Activated CD8-positive, alpha-beta memory T cell treated with anti-CD3 and anti-CD28 coated beads, Interleukin-2, amount 10 ng/mL, durations not matched to agents 7 days and 5 days (primary cell): Measurements from ENCODE around the gene LRRC45. TPM values are rescaled to one million over a fixed set of nuclear protein-coding genes. Genes with fewer than 3 reads are reported as not detected.

Experiments
- ATAC-seq: fragments of 150-1000 bp; cut with Tn5 transposase; one replicate; pipeline ENCODE4 v1.10.0; 2021; ENCODE audit warnings: moderate library complexity
- CTCF ChIA-PET: fragments of 350-600 bp; sonication (Branson Sonifier 250); formaldehyde crosslinking; loops from one replicate; lab custom pipeline; 2021; ENCODE audit warnings: antibody characterized with exemption; lab: Charles Lee
- DNase-seq: peaks from one replicate; pipeline ENCODE4 v3.0.0-alpha.2; 2020
- H3K27ac Mint-ChIP-seq: one replicate; pipeline ENCODE4 v1.8.0; 2021; ENCODE audit warnings: mild to moderate bottlenecking, mixed read lengths
- H3K27me3 Mint-ChIP-seq: one replicate; pipeline ENCODE4 v1.8.0; 2021; ENCODE audit warnings: mixed read lengths
- H3K36me3 Mint-ChIP-seq: one replicate; pipeline ENCODE4 v1.8.0; 2021; ENCODE audit warnings: mild to moderate bottlenecking, mixed read lengths
- H3K4me1 Mint-ChIP-seq: one replicate; pipeline ENCODE4 v1.8.0; 2021; ENCODE audit warnings: mixed read lengths
- H3K4me3 Mint-ChIP-seq: one replicate; pipeline ENCODE4 v1.8.0; 2021; ENCODE audit warnings: mild to moderate bottlenecking, moderate library complexity, mixed read lengths
- H3K9me3 Mint-ChIP-seq: one replicate; pipeline ENCODE4 v1.8.0; 2022; ENCODE audit warnings: low read depth, mixed read lengths
- total RNA-seq, 2 experiments: library from RNA; stranded (reverse); gene quantifications; one replicate each; pipeline ENCODE4 v1.2.3, GENCODE V29; 2021

LRRC45 gene
- total RNA-seq, 2 experiments from 2014 or later = 45.4 to 61.6 TPM

DNA sequence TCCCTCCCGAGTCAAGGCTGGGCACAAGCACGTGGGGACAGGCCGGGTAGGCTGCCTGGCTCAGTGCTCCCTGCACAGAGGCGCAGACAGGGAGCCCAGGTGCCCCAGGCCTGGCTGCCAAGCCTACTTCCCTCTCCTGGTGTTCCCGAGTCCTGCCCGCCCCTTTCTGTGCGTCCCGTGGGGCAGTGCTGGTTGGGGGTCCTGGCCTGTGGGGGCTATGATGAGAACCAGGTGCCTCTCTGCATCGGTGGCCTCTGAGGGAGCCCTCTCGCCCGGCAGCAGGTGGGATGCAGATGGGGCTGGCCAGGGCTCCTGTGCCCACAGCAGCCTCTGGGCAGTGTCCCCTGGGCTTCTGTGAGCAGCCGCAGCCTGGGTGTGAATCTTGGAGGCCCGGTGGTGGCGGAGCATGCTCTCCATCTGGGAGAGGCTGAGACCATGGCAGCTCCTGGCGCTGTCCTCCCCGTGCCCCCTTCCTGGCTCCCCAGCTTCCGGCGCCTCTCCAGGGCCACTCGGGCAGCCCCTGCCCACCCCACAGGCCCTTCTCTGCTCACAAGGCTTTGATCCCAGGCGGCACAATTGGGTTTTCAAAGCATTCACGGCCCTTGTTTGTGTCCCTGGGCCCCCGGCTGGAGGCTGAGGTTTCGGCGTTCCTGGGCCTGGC, 7.7 kb upstream of the LRRC45 start:
- Mint-ChIP-seq H3K27ac (no peak overlapping the region), H3K27me3 (no peaks in the 10 kb centered on the region), H3K9me3 (no peaks in the 10 kb centered on the region), H3K4me1 (peaks cover 3% of the 10 kb centered on the region), H3K4me3 (no peak overlapping the region), H3K36me3 (peaks cover 4% of the 10 kb centered on the region)
- CTCF ChIA-PET = interaction anchor here (9.0 kb wide), 1 partner anchor 55 kb away, joined by 181 read pairs; the partner anchor contains the start of gene NOTUM
- no peak for DNase-seq
- no peak for ATAC-seq

DNA sequence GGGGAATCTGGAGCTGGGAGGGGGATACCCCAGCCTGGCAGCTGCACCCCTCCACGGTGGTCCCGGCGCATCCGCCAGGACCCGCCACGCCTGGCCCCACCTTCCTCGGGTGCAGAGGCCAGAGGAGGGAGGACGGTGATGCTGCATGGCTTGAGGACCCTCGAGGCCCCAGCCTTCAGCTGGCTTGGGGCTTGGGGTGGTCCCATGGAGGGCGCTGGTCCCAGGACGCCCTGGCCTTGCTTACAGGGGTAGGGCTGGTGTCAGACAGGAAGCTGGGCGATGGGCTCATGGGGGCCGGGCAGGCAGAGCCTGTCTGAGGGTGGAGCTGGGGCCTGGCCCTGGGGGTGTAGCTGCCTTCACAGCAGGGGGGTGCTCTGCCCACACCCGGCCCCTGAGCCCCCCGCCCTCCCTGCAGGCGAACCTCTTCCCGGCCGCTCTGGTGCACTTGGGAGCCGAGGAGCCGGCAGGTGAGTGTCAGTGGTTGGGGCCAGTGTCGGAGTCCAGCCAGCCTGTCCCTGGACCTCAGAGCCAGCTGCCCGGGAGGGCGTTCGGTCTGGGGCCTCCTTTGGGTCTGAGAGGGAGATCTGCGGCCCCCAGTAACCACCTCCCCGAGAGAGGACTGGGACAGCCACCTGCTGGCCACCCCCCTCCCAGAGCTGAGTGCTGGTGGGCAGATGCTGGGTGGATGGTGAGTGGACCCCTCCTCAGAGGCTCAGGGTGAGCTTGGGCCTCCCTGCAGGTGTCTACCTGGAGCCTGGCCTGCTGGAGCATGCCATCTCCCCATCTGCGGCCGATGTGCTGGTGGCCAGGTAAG, 6.8 kb upstream of the LRRC45 start:
- Mint-ChIP-seq H3K36me3 (peaks cover 4% of the 10 kb centered on the region), H3K4me1 (peaks cover 6% of the 10 kb centered on the region), H3K27me3 (no peaks in the 10 kb centered on the region), H3K4me3 (no peak overlapping the region), H3K27ac (no peak overlapping the region), H3K9me3 (no peaks in the 10 kb centered on the region)
- no peak for DNase-seq
- CTCF ChIA-PET = interaction anchor here (9.0 kb wide), 1 partner anchor 56 kb away, joined by 181 read pairs; the partner anchor contains the start of gene NOTUM
- ATAC-seq = no peak

DNA sequence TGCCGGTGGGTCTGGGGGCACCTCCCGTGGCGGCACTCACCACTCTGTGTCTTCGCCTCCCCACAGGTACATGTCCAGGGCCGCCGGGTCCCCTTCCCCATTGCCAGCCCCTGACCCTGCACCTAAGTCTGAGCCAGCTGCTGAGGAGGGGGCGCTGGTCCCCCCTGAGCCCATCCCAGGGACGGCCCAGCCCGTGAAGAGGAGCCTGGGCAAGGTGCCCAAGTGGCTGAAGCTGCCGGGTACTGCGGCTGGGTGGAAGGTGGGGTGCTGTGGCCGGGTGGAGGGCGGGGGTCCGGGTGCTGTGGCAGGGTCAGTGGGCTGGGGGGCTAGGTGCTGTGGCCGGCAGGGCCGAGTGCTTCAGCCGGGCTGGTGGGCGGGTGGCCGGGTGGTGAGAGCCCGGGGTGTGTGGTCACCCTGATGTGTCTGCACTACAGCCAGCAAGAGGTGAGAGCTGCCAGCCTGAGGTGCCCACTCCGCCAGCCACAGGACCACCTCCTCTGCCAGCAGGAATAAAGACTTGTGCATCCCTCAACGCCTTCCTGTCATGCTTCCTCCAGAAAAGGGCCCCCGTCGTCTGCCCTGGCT, 6.1 kb upstream of the LRRC45 start:
- no peak overlapping the region for H3K27ac Mint-ChIP-seq
- CTCF ChIA-PET = interaction anchor here (9.0 kb wide), 1 partner anchor 57 kb away, joined by 181 read pairs; the partner anchor contains the start of gene NOTUM
- H3K9me3 Mint-ChIP-seq = no peaks in the 10 kb centered on the region
- H3K36me3 Mint-ChIP-seq = peaks cover 4% of the 10 kb centered on the region
- no peak overlapping the region for H3K4me3 Mint-ChIP-seq
- DNase-seq = no peak
- ATAC-seq = no peak
- peaks cover 11% of the 10 kb centered on the region for H3K4me1 Mint-ChIP-seq
- H3K27me3 Mint-ChIP-seq = no peaks in the 10 kb centered on the region

DNA sequence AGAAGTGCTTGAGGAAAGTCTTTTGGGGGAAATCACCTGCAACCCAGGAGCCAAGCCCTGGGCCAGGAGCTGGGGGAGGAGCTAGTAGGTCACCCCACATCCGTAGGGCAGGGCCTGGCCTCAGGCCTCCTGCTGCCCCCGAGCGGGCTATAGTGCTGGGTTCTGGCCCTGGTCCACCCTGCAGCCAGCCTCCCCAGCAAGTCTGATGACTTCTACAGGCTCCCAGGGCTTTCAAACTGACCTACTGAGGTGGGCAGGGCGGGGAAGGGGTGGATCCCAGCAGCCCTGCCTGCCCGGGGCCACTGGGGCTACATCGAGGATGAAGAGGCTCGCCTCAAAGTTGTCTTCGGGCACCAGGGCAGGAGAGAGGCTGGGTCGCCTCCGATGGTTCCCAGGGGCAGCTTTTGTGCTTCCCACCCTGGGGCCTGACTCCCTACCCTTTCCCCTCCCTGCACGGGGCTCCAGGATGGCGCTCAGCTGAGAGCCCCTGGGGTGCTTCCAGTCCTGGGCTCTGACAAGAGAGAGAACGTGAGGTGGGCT, 5.4 kb upstream of the LRRC45 start:
- no peak for ATAC-seq

DNA sequence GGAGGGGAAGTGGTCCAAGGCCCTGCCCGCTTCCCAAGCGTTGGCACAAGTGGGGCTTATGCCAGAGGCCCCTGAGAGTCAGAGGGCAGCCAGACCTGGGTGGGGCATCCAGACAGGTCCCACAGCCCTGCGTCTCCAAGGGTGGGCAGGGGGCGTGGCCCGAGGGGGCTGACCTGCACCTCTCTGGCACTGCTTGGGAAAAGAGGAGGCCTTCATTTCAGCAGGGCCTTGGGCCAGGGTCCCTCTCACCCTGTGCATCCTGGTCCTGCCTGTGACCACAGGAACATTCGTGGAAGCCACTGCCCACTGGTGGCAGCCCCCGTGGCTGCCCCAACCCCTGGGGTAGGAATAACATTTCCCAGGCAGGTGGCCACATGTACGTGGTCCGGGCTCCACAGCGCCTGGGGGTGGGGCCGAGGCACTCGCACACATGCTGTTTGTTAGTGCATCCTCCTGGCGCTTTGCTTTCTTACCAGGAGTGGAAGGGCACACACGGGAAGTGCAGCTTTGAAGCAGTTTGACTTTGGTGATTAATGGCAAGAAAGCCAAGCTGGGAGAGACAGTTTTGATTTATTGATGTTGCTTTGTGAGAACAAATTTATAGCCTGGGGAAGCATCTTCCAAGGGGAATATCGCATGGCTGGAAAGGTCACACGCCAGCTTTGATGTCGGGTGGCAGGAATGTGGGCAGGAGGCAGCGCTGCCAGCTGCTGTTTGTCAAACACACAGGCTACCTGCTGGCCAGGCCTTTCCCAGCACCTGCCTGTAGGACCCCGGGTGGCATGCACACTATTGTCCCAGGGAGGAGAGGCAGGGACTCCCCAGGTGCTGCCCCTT, 4.7 kb upstream of the LRRC45 start:
- ATAC-seq (no peak), DNase-seq (no peak)
- peaks cover 11% of the 10 kb centered on the region for H3K4me1 Mint-ChIP-seq
- no peak overlapping the region for H3K4me3 Mint-ChIP-seq
- H3K27me3 Mint-ChIP-seq = no peaks in the 10 kb centered on the region
- CTCF ChIA-PET = interaction anchor here (1.4 to 9.0 kb wide), 3 partner anchors 11 to 58 kb away, joined by 7 to 181 read pairs (median 10); partner anchors contain the start of gene NOTUM
- H3K36me3 Mint-ChIP-seq = peaks cover 4% of the 10 kb centered on the region
- no peak overlapping the region for H3K27ac Mint-ChIP-seq
- no peaks in the 10 kb centered on the region for H3K9me3 Mint-ChIP-seq

More for the DNA sequence above, 5.4 kb upstream of the LRRC45 start:
- DNase-seq = no peak
- H3K27me3 Mint-ChIP-seq = no peaks in the 10 kb centered on the region
- H3K9me3 Mint-ChIP-seq = no peaks in the 10 kb centered on the region
- H3K36me3 Mint-ChIP-seq = peaks cover 4% of the 10 kb centered on the region
- CTCF ChIA-PET = interaction anchor here (1.4 to 9.0 kb wide), 2 partner anchors 12 to 58 kb away, joined by 7 to 181 read pairs; partner anchors contain the start of gene NOTUM
- no peak overlapping the region for H3K4me3 Mint-ChIP-seq
- peaks cover 11% of the 10 kb centered on the region for H3K4me1 Mint-ChIP-seq
- H3K27ac Mint-ChIP-seq = no peak overlapping the region

DNA sequence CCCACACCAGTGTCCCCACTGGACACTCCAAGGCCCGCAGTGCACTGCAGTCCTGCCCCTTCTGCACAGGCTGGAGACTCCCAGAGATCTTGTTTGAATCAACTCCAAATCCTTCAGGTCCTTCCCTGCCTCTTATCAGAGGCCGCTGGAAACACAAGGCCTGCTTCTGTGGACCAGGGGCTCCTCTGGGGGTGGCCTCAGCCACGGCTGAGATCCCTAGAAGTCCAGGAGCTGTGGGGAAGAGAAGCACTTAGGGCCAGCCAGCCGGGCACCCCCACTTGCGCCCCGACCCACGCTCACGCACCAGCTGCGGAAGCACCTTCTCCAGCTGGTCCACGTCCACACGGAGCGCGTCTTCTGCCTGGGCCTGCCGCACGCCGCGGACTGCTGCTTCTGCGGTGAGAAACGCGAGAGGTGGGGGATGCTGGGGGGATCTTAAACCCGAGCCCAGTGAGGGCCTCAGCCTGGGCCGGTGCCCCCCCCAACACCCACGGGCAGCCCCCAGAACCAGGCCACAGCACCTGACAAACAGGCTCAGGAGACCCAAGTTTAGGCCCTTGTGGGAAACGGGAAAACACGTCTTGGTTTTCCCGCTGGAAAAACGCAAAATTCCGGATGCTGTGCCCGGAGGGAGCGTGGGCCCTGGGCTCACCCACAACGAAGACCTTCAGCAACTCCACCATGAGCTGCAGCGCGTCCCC, 4.0 kb upstream of the LRRC45 start:
- CTCF ChIA-PET = interaction anchor here (0.6 to 9.0 kb wide), 29 partner anchors 9 to 399 kb away, joined by 3 to 181 read pairs (median 4); partner anchors contain the start of genes ASPSCR1, DCXR, FASN and NOTUM
- DNase-seq = no peak
- no peak overlapping the region for H3K4me3 Mint-ChIP-seq
- H3K9me3 Mint-ChIP-seq = no peaks in the 10 kb centered on the region
- H3K27ac Mint-ChIP-seq = no peak overlapping the region
- peaks cover 15% of the 10 kb centered on the region for H3K4me1 Mint-ChIP-seq
- no peaks in the 10 kb centered on the region for H3K27me3 Mint-ChIP-seq
- no peak for ATAC-seq
- H3K36me3 Mint-ChIP-seq = peaks cover 4% of the 10 kb centered on the region

DNA sequence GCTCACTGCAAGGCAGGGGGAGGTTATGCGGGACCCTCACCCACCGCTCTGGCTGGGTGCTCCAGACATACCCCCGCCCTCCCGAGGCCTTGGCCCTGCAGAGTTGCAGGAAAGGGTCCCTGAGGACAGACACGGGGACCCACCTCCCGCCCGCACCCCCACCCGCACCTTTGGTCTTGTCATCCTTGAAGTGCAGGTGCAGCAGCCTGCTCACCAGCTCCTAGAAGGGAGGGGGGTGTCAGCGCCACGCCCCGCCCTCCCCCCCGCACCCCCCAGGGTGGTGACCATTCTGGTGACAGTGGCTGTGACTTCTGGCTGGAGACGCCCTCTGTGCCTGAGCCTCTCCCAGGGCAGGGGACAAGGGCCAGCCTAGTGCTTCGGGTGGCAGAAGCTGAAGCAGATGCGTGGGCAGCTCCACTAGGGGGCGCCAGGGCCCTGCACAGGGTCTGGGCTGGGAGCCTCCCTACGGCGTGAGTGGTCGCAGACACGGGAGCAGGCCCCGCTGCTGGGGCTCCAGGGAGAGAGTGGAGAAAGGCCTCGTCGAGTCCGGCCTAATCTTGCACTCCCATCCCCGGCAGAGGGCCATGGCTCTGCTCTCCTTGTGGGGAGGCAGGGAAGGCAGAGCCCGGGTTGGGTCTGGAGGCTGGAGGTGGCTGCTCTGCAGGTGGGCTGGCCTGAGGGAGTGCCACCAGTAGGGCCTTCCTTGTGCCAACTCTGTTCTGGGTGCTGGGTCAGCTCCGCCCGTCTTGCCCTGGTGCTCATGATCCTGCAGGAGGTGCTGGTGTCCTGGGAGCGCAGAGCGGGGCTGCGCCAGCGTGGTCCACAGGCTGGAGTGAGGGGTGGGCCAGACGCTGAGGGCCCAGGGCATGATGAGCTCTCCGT, 3.2 kb upstream of the LRRC45 start:
- H3K27me3 Mint-ChIP-seq = no peaks in the 10 kb centered on the region

DNA sequence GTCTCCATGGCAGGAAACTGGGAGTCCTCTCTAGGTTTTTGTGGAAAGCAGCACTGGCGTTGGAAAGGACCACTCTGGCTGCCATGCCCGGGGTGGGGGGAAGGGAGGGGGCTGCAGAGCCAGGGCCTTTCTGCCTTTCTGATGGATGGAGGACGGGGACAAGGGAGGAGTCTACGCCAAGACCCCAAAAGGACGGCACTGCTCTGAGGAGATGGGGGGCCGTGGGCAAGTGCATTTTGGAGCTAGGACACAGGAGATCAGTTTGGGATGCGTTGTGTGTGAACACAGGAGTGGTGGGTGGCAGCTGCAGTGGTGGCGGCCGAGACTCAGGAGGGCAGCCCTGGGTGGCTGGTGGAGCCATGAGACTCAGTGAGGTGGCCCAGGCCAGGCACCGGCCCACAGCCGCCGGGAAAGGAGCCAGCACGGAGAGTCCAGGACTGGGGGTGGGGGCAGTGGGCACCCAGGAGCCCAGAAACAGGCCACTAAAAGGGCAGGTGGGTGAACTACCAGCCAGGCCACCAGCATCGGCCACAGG, 2.5 kb upstream of the LRRC45 start:
- DNase-seq (no peak), ATAC-seq (no peak)
- CTCF ChIA-PET = interaction anchor here (0.7 to 9.0 kb wide), 28 partner anchors 8 to 281 kb away, joined by 3 to 181 read pairs (median 4); partner anchors contain the start of genes ASPSCR1, DCXR, NOTUM and RAC3
- peaks cover 4% of the 10 kb centered on the region for H3K36me3 Mint-ChIP-seq
- no peaks in the 10 kb centered on the region for H3K9me3 Mint-ChIP-seq
- peak overlapping the region; percentile 40 for H3K27ac Mint-ChIP-seq
- H3K27me3 Mint-ChIP-seq = no peaks in the 10 kb centered on the region
- peaks cover 18% of the 10 kb centered on the region for H3K4me1 Mint-ChIP-seq
- H3K4me3 Mint-ChIP-seq = peak overlapping the region; percentile 40

More for the DNA sequence above, 3.2 kb upstream of the LRRC45 start:
- peak; percentile 79 for DNase-seq
- CTCF ChIA-PET = interaction anchor here (0.6 to 9.0 kb wide), 33 partner anchors 10 to 398 kb away, joined by 3 to 181 read pairs (median 4); partner anchors contain the start of genes ASPSCR1, DCXR, FASN and NOTUM
- H3K4me1 Mint-ChIP-seq = peaks cover 18% of the 10 kb centered on the region
- H3K9me3 Mint-ChIP-seq = no peaks in the 10 kb centered on the region
- peaks cover 4% of the 10 kb centered on the region for H3K36me3 Mint-ChIP-seq
- no peak overlapping the region for H3K4me3 Mint-ChIP-seq
- no peak overlapping the region for H3K27ac Mint-ChIP-seq
- no peak for ATAC-seq

DNA sequence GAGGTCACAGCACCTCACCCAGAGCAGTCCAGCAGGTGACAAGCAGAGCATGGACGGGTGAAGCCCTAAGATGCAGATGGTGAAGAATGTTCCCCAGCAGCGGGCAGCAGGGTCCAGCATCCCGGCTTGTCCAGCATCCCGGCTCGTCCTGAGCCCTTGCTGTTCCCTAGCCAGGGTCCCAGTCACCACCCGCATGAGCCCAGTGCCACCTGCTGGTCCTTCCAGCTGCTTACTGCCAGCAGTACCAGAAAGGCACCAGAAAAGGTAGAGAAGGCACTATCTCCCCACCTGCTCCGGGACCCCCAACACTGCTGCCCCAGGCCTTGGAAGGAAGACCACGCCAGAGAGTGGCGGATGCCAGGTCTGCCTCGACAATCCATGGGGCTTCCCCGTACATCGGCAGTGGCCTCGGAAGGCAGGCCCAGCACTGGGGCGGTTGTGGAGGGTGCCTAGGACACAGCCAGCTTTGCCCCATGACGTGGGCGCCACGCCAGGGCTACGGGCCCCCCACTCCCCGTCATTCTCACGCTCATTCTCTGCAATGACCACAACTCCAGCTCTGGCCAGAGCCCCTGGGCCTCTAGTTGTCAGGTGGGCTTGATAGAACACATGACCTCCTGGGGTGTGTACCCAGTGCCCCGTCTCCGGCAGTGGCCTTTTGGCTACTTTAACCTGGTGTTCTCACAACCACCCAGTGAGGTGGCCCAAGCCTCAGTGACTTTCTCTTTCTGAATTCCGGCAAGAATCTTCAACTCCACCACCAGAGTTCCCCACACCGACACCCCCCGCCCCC, 1.8 kb upstream of the LRRC45 start:
- H3K36me3 Mint-ChIP-seq = peaks cover 4% of the 10 kb centered on the region
- no peak for ATAC-seq

DNA sequence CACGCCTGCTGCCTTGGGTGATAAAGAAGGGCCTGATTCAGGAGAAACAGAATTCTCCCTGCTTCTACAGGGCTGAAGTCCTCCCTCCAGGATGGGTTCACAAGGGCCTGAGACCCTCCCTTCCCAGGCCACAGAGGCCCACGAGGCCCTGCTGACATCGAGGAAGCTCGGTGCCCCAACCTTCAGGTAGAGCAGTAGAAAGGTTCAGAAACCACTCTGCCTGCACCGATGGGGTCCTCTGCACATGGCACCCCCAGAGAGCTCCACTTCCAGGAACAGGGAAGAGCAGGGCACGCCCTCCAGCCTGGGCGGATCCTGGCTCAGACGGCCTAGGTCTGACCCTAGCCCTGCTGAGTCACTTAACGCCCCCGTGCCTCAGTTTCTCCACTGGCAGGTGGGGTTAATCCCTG, 1.2 kb upstream of the LRRC45 start:
- Mint-ChIP-seq H3K36me3 (peaks cover 4% of the 10 kb centered on the region), H3K4me1 (peaks cover 25% of the 10 kb centered on the region), H3K4me3 (peak overlapping the region; percentile 82), H3K27ac (peak overlapping the region; percentile 78), H3K27me3 (no peaks in the 10 kb centered on the region), H3K9me3 (no peaks in the 10 kb centered on the region)
- DNase-seq (no peak), ATAC-seq (no peak)
- CTCF ChIA-PET = interaction anchor here (0.9 to 9.0 kb wide), 18 partner anchors 8 to 184 kb away, joined by 3 to 181 read pairs (median 5); partner anchors contain the start of genes DCXR, GPS1, MAFG and NOTUM

More for the DNA sequence above, 1.8 kb upstream of the LRRC45 start:
- CTCF ChIA-PET = interaction anchor here (0.9 to 9.0 kb wide), 22 partner anchors 9 to 199 kb away, joined by 3 to 181 read pairs (median 6); partner anchors contain the start of genes ASPSCR1, DCXR, MAFG and NOTUM
- Mint-ChIP-seq H3K27me3 (no peaks in the 10 kb centered on the region), H3K27ac (peak overlapping the region; percentile 78), H3K9me3 (no peaks in the 10 kb centered on the region), H3K4me3 (peak overlapping the region; percentile 82), H3K4me1 (peaks cover 20% of the 10 kb centered on the region)
- peak; percentile 76 for DNase-seq
